Prostate gland (tissue), 2 donors: Measurements from ENCODE around the gene EPB41L4A.

Source experiments
- CTCF ChIP-seq, 4 experiments: fragments of 200-600 bp in 2 of 4; fragments of 450-650 bp in 2 of 4; sonication (generic) in 2 of 4; IDR thresholded peaks; 1 replicate in 3 of 4; 2 replicates in 1 of 4; pipeline ENCODE4 v1.5.1; 2016 to 2019; ENCODE audit warnings: antibody characterized with exemption in 4 of 4, mild to moderate bottlenecking in 2 of 4, moderate library complexity in 2 of 4
- POLR2A ChIP-seq: fragments of 450-650 bp; IDR thresholded peaks from one replicate; pipeline ENCODE4 v1.6.1; 2016; ENCODE audit warnings: antibody characterized with exemption, mild to moderate bottlenecking

- TF ChIP-seq CTCF (IDR thresholded peaks at IDR 0.05) (no peak), POLR2A (no peak)
Observed at GRCh38 chr5:112258571-112258970, 160.5 kb downstream of the EPB41L4A start.
